SJSA1 (cell line): ENCODE data around the gene OR8G5. TPM values are rescaled to one million over a fixed set of nuclear protein-coding genes. Genes with fewer than 3 reads are reported as not detected.

Experiments
- DNase-seq, 2 experiments: peaks; one replicate each; pipeline ENCODE4 v3.0.0-alpha.2; 2015 to 2020; ENCODE audit warnings: low spot score in 2 of 2, low read depth in 1 of 2
- H3K27ac ChIP-seq: fragments of 250-450 bp; sonication (Bioruptor Pico); 2 replicates; pipeline ENCODE4 v1.5.1; 2020; ENCODE audit warnings: mild to moderate bottlenecking, moderate library complexity
- H3K27me3 ChIP-seq: fragments of 250-450 bp; sonication (Bioruptor Pico); replicated peaks from 2 replicates; pipeline ENCODE4 v1.5.1; 2020; ENCODE audit warnings: mild to moderate bottlenecking, moderate library complexity
- H3K36me3 ChIP-seq: fragments of 250-450 bp; sonication (Bioruptor Pico); 2 replicates; pipeline ENCODE4 v1.5.1; 2020; ENCODE audit warnings: mild to moderate bottlenecking
- H3K4me1 ChIP-seq: fragments of 250-450 bp; sonication (Bioruptor Pico); replicated peaks from 2 replicates; pipeline ENCODE4 v1.6.1; 2021; ENCODE audit warnings: mild to moderate bottlenecking
- H3K4me3 ChIP-seq: fragments of 250-450 bp; sonication (Bioruptor Pico); 2 replicates; pipeline ENCODE4 v1.5.1; 2020; ENCODE audit warnings: mild to moderate bottlenecking
- H3K9me3 ChIP-seq: fragments of 250-450 bp; sonication (Bioruptor Pico); replicated peaks from 2 replicates; pipeline ENCODE4 v1.5.1; 2020; ENCODE audit warnings: mild to moderate bottlenecking
- total RNA-seq: library from RNA; depleted of rRNA; stranded (reverse); fragments of >200 nt; shearing (Covaris generic); gene quantifications from 2 replicates; pipeline ENCODE4 v1.2.3, GENCODE V29; 2014; rRNA removed

OR8G5 gene
- total RNA-seq, 1 experiment from 2014 or later = not detected

GRCh38 chr11:124307093-124307492 lies 50.9 kb downstream of the OR8G5 start:
- DNase-seq = no peak
- no peak overlapping the region for H3K27ac ChIP-seq
- H3K4me1 ChIP-seq = peaks cover 17% of the 10 kb centered on the region
- no peaks in the 10 kb centered on the region for H3K36me3 ChIP-seq
- no peaks in the 10 kb centered on the region for H3K9me3 ChIP-seq
- no peaks in the 10 kb centered on the region for H3K27me3 ChIP-seq
- no peak overlapping the region for H3K4me3 ChIP-seq

DNA sequence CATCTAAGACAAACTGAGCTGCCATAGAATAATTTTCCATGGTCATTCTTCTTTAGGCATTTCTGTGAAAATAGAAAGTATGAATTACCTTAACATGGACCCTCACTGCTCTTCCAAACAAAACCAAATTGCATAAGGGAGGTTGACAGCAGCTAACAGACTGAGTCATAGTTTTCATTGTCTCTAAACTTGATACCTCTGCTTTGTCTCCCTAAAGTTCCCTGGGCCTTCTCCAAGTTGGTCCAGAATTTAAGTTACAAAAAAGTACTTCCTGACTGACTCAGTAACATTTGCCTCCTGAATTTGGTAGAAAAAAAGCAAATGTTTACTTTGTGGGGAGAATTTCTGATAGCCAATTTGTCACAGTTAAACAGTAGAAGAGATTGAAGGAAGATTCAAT lies 54.5 kb downstream of the OR8G5 start:
- H3K36me3 ChIP-seq = no peaks in the 10 kb centered on the region
- H3K9me3 ChIP-seq = no peaks in the 10 kb centered on the region
- no peak overlapping the region for H3K27ac ChIP-seq
- H3K27me3 ChIP-seq = no peaks in the 10 kb centered on the region
- no peak for DNase-seq
- peaks cover 19% of the 10 kb centered on the region for H3K4me1 ChIP-seq
- no peak overlapping the region for H3K4me3 ChIP-seq

- no peaks in the 10 kb centered on the region for H3K9me3 ChIP-seq
These were observed 55.1 kb downstream of the OR8G5 start for GRCh38 chr11:124311269-124311668.

GRCh38 chr11:124311670-124312069 lies 55.5 kb downstream of the OR8G5 start:
- H3K27ac ChIP-seq = no peak overlapping the region
- no peaks in the 10 kb centered on the region for H3K36me3 ChIP-seq
- no peak overlapping the region for H3K4me3 ChIP-seq
- peaks cover 19% of the 10 kb centered on the region for H3K4me1 ChIP-seq
- H3K9me3 ChIP-seq = no peaks in the 10 kb centered on the region
- H3K27me3 ChIP-seq = no peaks in the 10 kb centered on the region
- no peak for DNase-seq

More at GRCh38 chr11:124311269-124311668, 55.1 kb downstream of the OR8G5 start:
- H3K27me3 ChIP-seq = no peaks in the 10 kb centered on the region
- DNase-seq = no peak
- H3K27ac ChIP-seq = no peak overlapping the region
- H3K4me3 ChIP-seq = no peak overlapping the region
- no peaks in the 10 kb centered on the region for H3K36me3 ChIP-seq
- H3K4me1 ChIP-seq = peaks cover 19% of the 10 kb centered on the region

GRCh38 chr11:124313131-124313530 lies 57.0 kb downstream of the OR8G5 start:
- DNase-seq = no peak
- H3K4me1 ChIP-seq = peaks cover 19% of the 10 kb centered on the region
- no peak overlapping the region for H3K4me3 ChIP-seq
- no peak overlapping the region for H3K27ac ChIP-seq
- no peaks in the 10 kb centered on the region for H3K36me3 ChIP-seq
- no peaks in the 10 kb centered on the region for H3K9me3 ChIP-seq
- no peaks in the 10 kb centered on the region for H3K27me3 ChIP-seq

GRCh38 chr11:124313849-124314248 lies 57.7 kb downstream of the OR8G5 start, which contains the start of gene OR8D1:
TSS of gene OR8D1 (minus strand) at chr11:124313949. CDS start at chr11:124310766, 3,183 bp downstream.
- no peak for DNase-seq
- H3K27me3 ChIP-seq = no peaks in the 10 kb centered on the region
- peaks cover 19% of the 10 kb centered on the region for H3K4me1 ChIP-seq
- no peaks in the 10 kb centered on the region for H3K36me3 ChIP-seq
- H3K27ac ChIP-seq = peak within 1 kb of the TSS; percentile 42; the same call in 1 of the 2 replicates
- no peak within 1 kb of the TSS for H3K4me3 ChIP-seq
- no peaks in the 10 kb centered on the region for H3K9me3 ChIP-seq

GRCh38 chr11:124315052-124315451 lies 58.9 kb downstream of the OR8G5 start:
- H3K4me1 ChIP-seq = peaks cover 19% of the 10 kb centered on the region
- peak; percentile 35 to 39 for DNase-seq
- H3K4me3 ChIP-seq = no peak overlapping the region
- peak overlapping the region; percentile 42; the same call in 1 of the 2 replicates for H3K27ac ChIP-seq
- no peaks in the 10 kb centered on the region for H3K36me3 ChIP-seq
- H3K9me3 ChIP-seq = no peaks in the 10 kb centered on the region
- no peaks in the 10 kb centered on the region for H3K27me3 ChIP-seq

Other genes starting within 250 kb of the OR8G5 start
- not detected in 2 replicates for gene OR10G4, start 243.4 kb upstream of the OR8G5 start, total RNA-seq
- gene OR10G9, start 233.4 kb upstream of the OR8G5 start, total RNA-seq = not detected in 2 replicates
- not detected in 2 replicates for gene OR10G8, start 229.6 kb upstream of the OR8G5 start, total RNA-seq
- gene OR10G7, start 215.1 kb upstream of the OR8G5 start, total RNA-seq = not detected in 2 replicates
- 18.1 and 24.8 TPM in 2 replicates for gene VWA5A, start 140.9 kb upstream of the OR8G5 start, total RNA-seq
- not detected in 2 replicates for gene OR10D3, start 73.0 kb upstream of the OR8G5 start, total RNA-seq
- gene OR8G1, start 15.3 kb upstream of the OR8G5 start, total RNA-seq = not detected in 2 replicates
- not detected in 2 replicates for gene OR8D1, start 57.6 kb downstream of the OR8G5 start, total RNA-seq
- not detected in 2 replicates for gene OR8D2, start 63.8 kb downstream of the OR8G5 start, total RNA-seq
- gene OR8B2, start 128.1 kb downstream of the OR8G5 start, total RNA-seq = not detected in 2 replicates
- gene OR8B3, start 142.6 kb downstream of the OR8G5 start, total RNA-seq = not detected in 2 replicates
- not detected in 2 replicates for gene OR8B4, start 168.5 kb downstream of the OR8G5 start, total RNA-seq
- gene OR8B8, start 189.3 kb downstream of the OR8G5 start, total RNA-seq = not detected in 2 replicates